Lower leg skin (tissue), 3 donors: Measurements from ENCODE around the gene BBS1.

Experiments used
- CTCF ChIP-seq, 3 donors: fragments of 450-650 bp; IDR thresholded peaks; one replicate each; pipeline ENCODE4 v1.5.1; 2016; ENCODE audit warnings: antibody characterized with exemption in 3 of 3, mild to moderate bottlenecking in 3 of 3, moderate library complexity in 2 of 3
- POLR2A ChIP-seq, 2 donors: fragments of 450-650 bp; IDR thresholded peaks; one replicate each; pipeline ENCODE4 v1.6.1; 2016 to 2017; ENCODE audit warnings: antibody characterized with exemption in 2 of 2, mild to moderate bottlenecking in 1 of 2, moderate library complexity in 1 of 2

- TF ChIP-seq CTCF (IDR thresholded peaks at IDR 0.05), result no peak
- no peak for TF ChIP-seq POLR2A (IDR thresholded peaks at IDR 0.05)
Measured at GRCh38 chr11:66530927-66531709, 20.7 kb downstream of the BBS1 start.
